Thyroid gland (tissue), 4 donors: ENCODE data around the gene FAM174A.

Experiments
- POLR2A ChIP-seq, 2 donors: fragments of 450-650 bp; IDR thresholded peaks; one replicate each; pipeline ENCODE4 v1.6.1; 2017; ENCODE audit warnings: antibody characterized with exemption in 2 of 2, mild to moderate bottlenecking in 2 of 2, moderate library complexity in 1 of 2
- TF ChIP-seq, protein P1 (sequence below), 6 experiments: fragments of 200-600 bp in 3 of 6; fragments of 450-650 bp in 3 of 6; sonication (generic) in 3 of 6; IDR thresholded peaks; one replicate each; pipeline ENCODE4 v1.5.1; 2016 to 2019; ENCODE audit warnings: antibody characterized with exemption in 6 of 6, mild to moderate bottlenecking in 2 of 6, inconsistent platforms in 1 of 6, moderate library complexity in 1 of 6

GRCh38 chr5:100603141-100603540 lies 68.0 kb downstream of the FAM174A start:
- TF ChIP-seq, protein P1, sequence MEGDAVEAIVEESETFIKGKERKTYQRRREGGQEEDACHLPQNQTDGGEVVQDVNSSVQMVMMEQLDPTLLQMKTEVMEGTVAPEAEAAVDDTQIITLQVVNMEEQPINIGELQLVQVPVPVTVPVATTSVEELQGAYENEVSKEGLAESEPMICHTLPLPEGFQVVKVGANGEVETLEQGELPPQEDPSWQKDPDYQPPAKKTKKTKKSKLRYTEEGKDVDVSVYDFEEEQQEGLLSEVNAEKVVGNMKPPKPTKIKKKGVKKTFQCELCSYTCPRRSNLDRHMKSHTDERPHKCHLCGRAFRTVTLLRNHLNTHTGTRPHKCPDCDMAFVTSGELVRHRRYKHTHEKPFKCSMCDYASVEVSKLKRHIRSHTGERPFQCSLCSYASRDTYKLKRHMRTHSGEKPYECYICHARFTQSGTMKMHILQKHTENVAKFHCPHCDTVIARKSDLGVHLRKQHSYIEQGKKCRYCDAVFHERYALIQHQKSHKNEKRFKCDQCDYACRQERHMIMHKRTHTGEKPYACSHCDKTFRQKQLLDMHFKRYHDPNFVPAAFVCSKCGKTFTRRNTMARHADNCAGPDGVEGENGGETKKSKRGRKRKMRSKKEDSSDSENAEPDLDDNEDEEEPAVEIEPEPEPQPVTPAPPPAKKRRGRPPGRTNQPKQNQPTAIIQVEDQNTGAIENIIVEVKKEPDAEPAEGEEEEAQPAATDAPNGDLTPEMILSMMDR (IDR thresholded peaks at IDR 0.05): no peak
- TF ChIP-seq POLR2A (IDR thresholded peaks at IDR 0.05): no peak
